Uterus (tissue), 4 donors: ENCODE results near the gene HOXA11. TPM values are rescaled to one million over a fixed set of nuclear protein-coding genes. Genes with fewer than 3 reads are reported as not detected.

ENCODE experiments used
- DNase-seq, 2 donors: peaks; one replicate each; pipeline ENCODE4 v3.0.0-alpha.2; 2019 to 2020
- H3K27ac ChIP-seq, 2 donors: fragments of 200-600 bp; sonication (generic); 1 replicate in 1 of 2; 2 replicates in 1 of 2; pipeline ENCODE4 v1.5.1; 2016 to 2018
- H3K27me3 ChIP-seq, 2 donors: fragments of 200-600 bp; sonication (generic); one replicate each; pipeline ENCODE4 v1.5.1; 2018 to 2019; ENCODE audit warnings: control low read depth in 1 of 2
- H3K36me3 ChIP-seq, 2 donors: fragments of 200-600 bp; sonication (generic); one replicate each; pipeline ENCODE4 v1.5.1; 2019; ENCODE audit warnings: control low read depth in 1 of 2
- H3K4me1 ChIP-seq, 2 donors: fragments of 200-600 bp; sonication (generic); one replicate each; pipeline ENCODE4 v1.5.1; 2018 to 2019; ENCODE audit warnings: control low read depth in 1 of 2
- H3K4me3 ChIP-seq, 2 donors: fragments of 200-600 bp; sonication (generic); 1 replicate in 1 of 2; 2 replicates in 1 of 2; pipeline ENCODE4 v1.5.1; 2018 to 2019; ENCODE audit warnings: mild to moderate bottlenecking in 1 of 2
- H3K9me3 ChIP-seq, 2 donors: fragments of 200-600 bp; sonication (generic); one replicate each; pipeline ENCODE4 v1.5.1; 2019; ENCODE audit warnings: control low read depth in 1 of 2
- POLR2A ChIP-seq, 2 donors: fragments of 450-650 bp; IDR thresholded peaks; one replicate each; pipeline ENCODE4 v1.6.1; 2016; ENCODE audit warnings: antibody characterized with exemption in 2 of 2, mild to moderate bottlenecking in 1 of 2, moderate library complexity in 1 of 2
- intact Hi-C: fragments of 100-400 bp; cut with DNase I; formaldehyde crosslinking; loops from one replicate; pipeline ENCODE4 v1.15.1; 2023; ENCODE audit warnings: low total_unique reads
- total RNA-seq, 4 donors: library from RNA; depleted of rRNA in 3 of 4; stranded (reverse); fragments of >200 nt in 3 of 4; gene quantifications; one replicate each; pipeline versions ENCODE4 v1.1.0 to v1.2.4, GENCODE V29; 2014 to 2023
- TF ChIP-seq, protein P1 (sequence below), 4 experiments: fragments of 200-600 bp in 2 of 4; fragments of 450-650 bp in 2 of 4; sonication (generic) in 2 of 4; IDR thresholded peaks; one replicate each; pipeline ENCODE4 v1.5.1; 2016 to 2019; ENCODE audit warnings: antibody characterized with exemption in 4 of 4, mild to moderate bottlenecking in 2 of 4, moderate library complexity in 1 of 4
- donor health status: DM: yes; HTN: yes; CAD: no.

The HOXA11 gene
- total RNA-seq, 4 donors from 2014 or later, result 32.4 to 82.0 (median 57.8) TPM

DNA sequence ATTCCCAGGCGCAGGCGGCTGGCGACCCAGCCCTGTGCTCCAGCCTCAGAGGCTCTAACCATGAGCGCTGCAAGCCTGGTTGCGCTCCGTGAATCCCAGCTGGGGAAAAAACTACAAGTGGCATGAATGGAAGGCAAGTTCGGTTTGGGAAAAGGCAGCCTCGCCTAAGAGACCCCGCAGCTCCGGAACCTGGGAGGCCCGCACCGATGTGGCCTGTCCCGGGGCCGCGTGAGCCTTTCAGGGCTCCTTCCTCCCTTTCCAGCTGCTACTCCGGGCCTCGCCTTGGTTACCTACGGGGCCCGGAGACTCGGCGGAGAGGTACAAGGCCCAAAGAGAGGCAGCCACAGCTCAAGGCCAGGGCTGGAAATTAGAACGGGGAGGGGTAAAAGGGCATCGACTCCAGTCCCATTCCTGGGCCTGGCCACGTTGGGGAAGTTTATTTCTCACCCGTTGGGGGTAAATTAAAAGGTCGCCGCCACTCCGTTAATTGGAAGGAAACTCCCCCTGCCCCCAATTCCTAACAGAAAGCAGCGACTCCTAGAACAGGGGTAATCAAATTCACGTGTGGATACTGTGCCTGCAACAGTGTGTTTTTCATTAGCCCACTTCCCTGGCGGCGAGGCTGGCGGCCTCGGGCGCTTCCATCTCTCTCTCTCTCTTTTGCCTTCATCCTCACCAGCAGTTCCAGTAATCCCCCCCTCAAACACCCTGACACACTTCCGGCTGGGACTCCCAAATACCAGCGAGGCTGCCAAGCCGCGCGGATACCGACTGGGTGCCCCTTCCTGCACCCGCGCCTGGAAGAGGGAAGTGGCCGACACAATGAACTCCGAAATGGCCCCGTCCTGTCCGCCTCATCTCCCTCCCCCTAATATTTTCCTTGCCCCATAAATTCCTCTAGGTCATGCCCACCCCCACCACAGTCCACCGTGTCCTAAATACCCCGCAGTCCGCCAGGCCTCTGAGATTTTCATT lies 18.2 kb downstream of the HOXA11 start:
- Histone ChIP-seq H3K36me3 (no peaks in the 10 kb centered on the region), H3K4me1 (no peaks in the 10 kb centered on the region), H3K4me3 (peak overlapping the region; percentile 58 to 66), H3K9me3 (no peaks in the 10 kb centered on the region), H3K27me3 (no peaks in the 10 kb centered on the region), H3K27ac (peak overlapping the region; percentile 94 to 96)
- DNase-seq, result peak in 1 of 2 donors; percentile 53
- TF ChIP-seq, protein P1, sequence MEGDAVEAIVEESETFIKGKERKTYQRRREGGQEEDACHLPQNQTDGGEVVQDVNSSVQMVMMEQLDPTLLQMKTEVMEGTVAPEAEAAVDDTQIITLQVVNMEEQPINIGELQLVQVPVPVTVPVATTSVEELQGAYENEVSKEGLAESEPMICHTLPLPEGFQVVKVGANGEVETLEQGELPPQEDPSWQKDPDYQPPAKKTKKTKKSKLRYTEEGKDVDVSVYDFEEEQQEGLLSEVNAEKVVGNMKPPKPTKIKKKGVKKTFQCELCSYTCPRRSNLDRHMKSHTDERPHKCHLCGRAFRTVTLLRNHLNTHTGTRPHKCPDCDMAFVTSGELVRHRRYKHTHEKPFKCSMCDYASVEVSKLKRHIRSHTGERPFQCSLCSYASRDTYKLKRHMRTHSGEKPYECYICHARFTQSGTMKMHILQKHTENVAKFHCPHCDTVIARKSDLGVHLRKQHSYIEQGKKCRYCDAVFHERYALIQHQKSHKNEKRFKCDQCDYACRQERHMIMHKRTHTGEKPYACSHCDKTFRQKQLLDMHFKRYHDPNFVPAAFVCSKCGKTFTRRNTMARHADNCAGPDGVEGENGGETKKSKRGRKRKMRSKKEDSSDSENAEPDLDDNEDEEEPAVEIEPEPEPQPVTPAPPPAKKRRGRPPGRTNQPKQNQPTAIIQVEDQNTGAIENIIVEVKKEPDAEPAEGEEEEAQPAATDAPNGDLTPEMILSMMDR (IDR thresholded peaks at IDR 0.05), result no peak
- no peak for TF ChIP-seq POLR2A (IDR thresholded peaks at IDR 0.05)
- intact Hi-C loops, result loop anchor here (5.0 kb wide), 1 partner anchor 1310 kb away; no protein-coding TSS in a partner anchor

DNA sequence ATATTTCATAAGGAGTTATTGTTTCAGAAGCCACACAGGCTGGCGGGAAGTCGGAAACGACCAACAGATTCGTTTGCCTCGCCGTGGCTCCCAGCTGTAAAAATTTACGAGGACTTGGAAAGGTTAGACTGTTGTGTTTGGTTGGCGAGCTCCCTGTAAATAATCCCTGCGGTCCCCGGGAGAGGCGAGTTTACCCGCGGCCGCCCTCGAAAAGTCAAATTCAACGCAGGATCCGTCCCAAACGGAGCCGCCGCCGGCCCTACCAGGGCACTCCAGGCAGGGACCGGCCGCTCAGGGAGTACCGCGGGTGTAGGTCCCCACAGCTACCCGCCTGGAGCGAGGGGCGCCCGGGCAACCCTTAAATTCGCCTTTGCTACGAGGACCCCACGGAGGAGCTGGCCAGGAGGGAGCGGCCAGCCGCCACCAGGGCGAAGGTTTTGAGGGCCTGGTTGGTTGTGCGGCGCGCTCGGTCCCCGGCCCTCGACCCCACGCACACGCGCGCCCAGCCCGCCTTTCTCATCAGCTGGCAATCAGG lies 19.0 kb downstream of the HOXA11 start:
- intact Hi-C loops, result loop anchor here (5.0 kb wide), 1 partner anchor 1309 kb away; no protein-coding TSS in a partner anchor
- Histone ChIP-seq H3K27me3 (no peaks in the 10 kb centered on the region), H3K27ac (peak overlapping the region; percentile 94 to 96), H3K36me3 (no peaks in the 10 kb centered on the region), H3K4me3 (peak overlapping the region; percentile 58 to 66), H3K9me3 (no peaks in the 10 kb centered on the region), H3K4me1 (no peaks in the 10 kb centered on the region)
- DNase-seq, result peak; percentile 43 to 62
- TF ChIP-seq, protein P1 (IDR thresholded peaks at IDR 0.05), result peak in 1 of 4 experiments; percentile 11
- TF ChIP-seq POLR2A (IDR thresholded peaks at IDR 0.05), result no peak

DNA sequence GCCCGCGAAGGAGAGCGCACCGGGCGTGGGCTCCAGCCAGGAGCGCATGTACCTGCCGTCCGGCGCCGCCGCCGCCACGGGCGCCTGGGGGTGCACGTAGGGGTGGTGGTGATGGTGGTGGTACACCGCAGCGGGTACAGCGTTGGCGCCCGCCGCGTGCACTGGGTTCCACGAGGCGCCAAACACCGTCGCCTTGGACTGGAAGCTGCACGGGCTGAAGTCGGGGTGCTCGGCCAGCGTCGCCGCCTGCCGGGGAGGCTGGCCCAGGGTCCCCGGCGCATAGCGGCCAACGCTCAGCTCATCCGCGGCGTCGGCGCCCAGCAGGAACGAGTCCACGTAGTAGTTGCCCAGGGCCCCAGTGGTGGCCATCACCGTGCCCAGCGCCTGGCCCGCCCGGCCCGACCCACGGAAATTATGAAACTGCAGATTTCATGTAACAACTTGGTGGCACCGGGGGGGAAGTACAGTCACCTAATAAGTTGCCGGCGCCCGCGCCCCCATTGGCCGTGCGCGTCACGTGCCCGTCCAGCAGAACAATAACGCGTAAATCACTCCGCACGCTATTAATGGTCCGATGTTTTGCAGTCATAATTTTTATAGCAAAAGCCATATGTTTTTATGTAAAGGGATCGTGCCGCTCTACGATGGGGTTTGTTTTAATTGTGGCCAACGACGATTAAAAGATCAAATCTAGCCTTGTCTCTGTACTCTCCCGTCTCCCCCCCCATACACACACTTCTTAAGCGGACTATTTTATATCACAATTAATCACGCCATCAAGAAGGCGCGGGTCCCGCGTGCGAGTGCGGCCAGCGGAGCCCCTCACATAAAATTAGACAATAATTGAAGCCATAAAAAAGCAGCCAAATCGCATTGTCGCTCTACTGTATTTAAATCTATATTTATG lies 19.7 kb downstream of the HOXA11 start, which contains the start of gene HOXA9:
Gene HOXA9, minus strand, starts transcription at position 449 of the 907 bp plus-strand sequence. Its CDS starts 80 bp downstream, at position 369.
- Histone ChIP-seq H3K27me3 (no peaks in the 10 kb centered on the region), H3K4me3 (peak within 1 kb of the TSS; percentile 58 to 66), H3K9me3 (no peaks in the 10 kb centered on the region), H3K4me1 (no peaks in the 10 kb centered on the region), H3K27ac (peak within 1 kb of the TSS; percentile 94 to 96), H3K36me3 (no peaks in the 10 kb centered on the region)
- TF ChIP-seq, protein P1 (IDR thresholded peaks at IDR 0.05), result peak in 2 of 4 experiments; percentile 10 to 29
- TF ChIP-seq POLR2A (IDR thresholded peaks at IDR 0.05), result peak; percentile 55 to 73
- intact Hi-C loops, result loop anchor here (5.0 kb wide), 1 partner anchor 1308 kb away; no protein-coding TSS in a partner anchor
- DNase-seq, result peak; percentile 83 to 93

DNA sequence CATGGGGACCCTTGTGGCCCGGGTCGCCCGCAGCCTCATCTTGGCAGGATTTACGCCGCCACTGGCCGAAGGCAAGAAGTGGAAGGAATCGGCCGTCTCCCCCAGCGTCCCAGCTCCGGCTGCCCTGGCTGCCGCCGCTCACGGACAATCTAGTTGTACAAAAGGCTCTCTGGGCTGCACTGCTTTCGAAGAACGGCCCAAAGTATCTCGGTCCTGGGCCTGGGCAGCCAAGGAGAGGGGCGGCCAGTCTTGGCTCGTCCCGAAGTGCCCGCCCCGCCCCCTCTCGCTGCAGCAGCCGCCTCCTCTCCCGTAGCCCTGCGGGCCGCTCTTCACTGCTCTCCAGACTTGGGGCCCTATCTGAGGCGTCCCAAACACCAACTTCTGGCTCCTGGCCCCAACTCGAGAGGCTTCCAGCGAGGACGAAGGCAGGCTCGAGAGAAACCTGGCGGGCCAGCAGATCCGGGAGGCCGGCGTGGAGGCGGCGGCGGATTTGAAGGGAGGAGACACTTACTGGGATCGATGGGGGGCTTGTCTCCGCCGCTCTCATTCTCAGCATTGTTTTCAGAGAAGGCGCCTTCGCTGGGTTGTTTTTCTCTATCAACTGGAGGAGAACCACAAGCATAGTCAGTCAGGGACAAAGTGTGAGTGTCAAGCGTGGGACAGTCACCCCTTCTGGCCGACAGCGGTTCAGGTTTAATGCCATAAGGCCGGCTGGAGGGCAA lies 20.5 kb downstream of the HOXA11 start:
- peak overlapping the region; percentile 58 to 66 for H3K4me3 ChIP-seq
- H3K27ac ChIP-seq, result peak overlapping the region; percentile 94 to 96
- DNase-seq, result peak in 1 of 2 donors; percentile 54
- H3K4me1 ChIP-seq, result no peaks in the 10 kb centered on the region
- H3K27me3 ChIP-seq, result no peaks in the 10 kb centered on the region
- no peaks in the 10 kb centered on the region for H3K36me3 ChIP-seq
- intact Hi-C loops, result loop anchor here (5.0 kb wide), 2 partner anchors 307 to 1307 kb away; no protein-coding TSS in a partner anchor
- TF ChIP-seq POLR2A (IDR thresholded peaks at IDR 0.05), result no peak
- TF ChIP-seq, protein P1 (IDR thresholded peaks at IDR 0.05), result no peak
- no peaks in the 10 kb centered on the region for H3K9me3 ChIP-seq
